Gastroesophageal sphincter (tissue), 3 donors: Measurements from ENCODE around the gene RAET1E.

Source experiments
- CTCF ChIP-seq, 4 experiments: fragments of 200-600 bp in 2 of 4; fragments of 450-650 bp in 2 of 4; sonication (generic) in 1 of 4; IDR thresholded peaks; one replicate each; pipeline ENCODE4 v1.5.1; 2017 to 2019; ENCODE audit warnings: antibody characterized with exemption in 4 of 4, mild to moderate bottlenecking in 2 of 4, moderate library complexity in 2 of 4
- EP300 ChIP-seq: sonication (generic); formaldehyde crosslinking; IDR thresholded peaks from one replicate; pipeline ENCODE4 v1.6.1; 2017; ENCODE audit warnings: antibody characterized with exemption, mild to moderate bottlenecking
- POLR2A ChIP-seq, 2 donors: fragments of 450-650 bp; IDR thresholded peaks; one replicate each; pipeline ENCODE4 v1.6.1; 2017; ENCODE audit warnings: antibody characterized with exemption in 2 of 2, mild to moderate bottlenecking in 2 of 2, moderate library complexity in 1 of 2
- POLR2AphosphoS5 ChIP-seq: sonication (generic); formaldehyde crosslinking; IDR thresholded peaks from one replicate; pipeline ENCODE4 v1.6.1; 2017; ENCODE audit warnings: antibody characterized with exemption

GRCh38 chr6:149935668-149936067 lies 37.8 kb upstream of the RAET1E start:
- TF ChIP-seq POLR2AphosphoS5 (no peak), CTCF (IDR thresholded peaks at IDR 0.05) (no peak), POLR2A (IDR thresholded peaks at IDR 0.05) (no peak), EP300 (no peak)
